ENCODE measurements around the gene PPM1H.

GRCh38 chr12:62659453-62660295, 275.3 kb downstream of the PPM1H start:
- TF ChIP-seq, protein P1, sequence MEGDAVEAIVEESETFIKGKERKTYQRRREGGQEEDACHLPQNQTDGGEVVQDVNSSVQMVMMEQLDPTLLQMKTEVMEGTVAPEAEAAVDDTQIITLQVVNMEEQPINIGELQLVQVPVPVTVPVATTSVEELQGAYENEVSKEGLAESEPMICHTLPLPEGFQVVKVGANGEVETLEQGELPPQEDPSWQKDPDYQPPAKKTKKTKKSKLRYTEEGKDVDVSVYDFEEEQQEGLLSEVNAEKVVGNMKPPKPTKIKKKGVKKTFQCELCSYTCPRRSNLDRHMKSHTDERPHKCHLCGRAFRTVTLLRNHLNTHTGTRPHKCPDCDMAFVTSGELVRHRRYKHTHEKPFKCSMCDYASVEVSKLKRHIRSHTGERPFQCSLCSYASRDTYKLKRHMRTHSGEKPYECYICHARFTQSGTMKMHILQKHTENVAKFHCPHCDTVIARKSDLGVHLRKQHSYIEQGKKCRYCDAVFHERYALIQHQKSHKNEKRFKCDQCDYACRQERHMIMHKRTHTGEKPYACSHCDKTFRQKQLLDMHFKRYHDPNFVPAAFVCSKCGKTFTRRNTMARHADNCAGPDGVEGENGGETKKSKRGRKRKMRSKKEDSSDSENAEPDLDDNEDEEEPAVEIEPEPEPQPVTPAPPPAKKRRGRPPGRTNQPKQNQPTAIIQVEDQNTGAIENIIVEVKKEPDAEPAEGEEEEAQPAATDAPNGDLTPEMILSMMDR (IDR thresholded peaks at IDR 0.05) = no peak
- TF ChIP-seq POLR2A (IDR thresholded peaks at IDR 0.05) = no peak
